ENCODE results near the gene SGO2. TPM values are rescaled to one million over a fixed set of nuclear protein-coding genes. Genes with fewer than 3 reads are reported as not detected.

The SGO2 gene
- total RNA-seq, 1 donor from 2014 or later: 1.7 TPM

- Histone ChIP-seq H3K9me3 (no peaks in the 10 kb centered on the region), H3K4me1 (no peaks in the 10 kb centered on the region), H3K4me3 (no peak overlapping the region), H3K27me3 (no peaks in the 10 kb centered on the region), H3K27ac (no peak overlapping the region), H3K36me3 (no peaks in the 10 kb centered on the region)
- no peak for DNase-seq (ENCODE audit: extremely low spot score in 2 of 2)
- intact Hi-C loops (cut with DNase I): no loop called here
- TF ChIP-seq CTCF (IDR thresholded peaks at IDR 0.05) (no peak), POLR2AphosphoS5 (IDR thresholded peaks at IDR 0.05; ENCODE audit: insufficient read depth in 1 of 2, low read depth in 1 of 2) (no peak), POLR2A (IDR thresholded peaks at IDR 0.05) (no peak)
Measured at GRCh38 chr2:200618590-200619021, 92.6 kb downstream of the SGO2 start.

- Histone ChIP-seq H3K4me1 (no peaks in the 10 kb centered on the region), H3K27me3 (no peaks in the 10 kb centered on the region), H3K4me3 (no peak overlapping the region), H3K27ac (no peak overlapping the region), H3K36me3 (no peaks in the 10 kb centered on the region), H3K9me3 (no peaks in the 10 kb centered on the region)
- no peak for DNase-seq (ENCODE audit: extremely low spot score in 2 of 2)
- TF ChIP-seq CTCF (IDR thresholded peaks at IDR 0.05) (no peak), POLR2A (IDR thresholded peaks at IDR 0.05) (no peak), POLR2AphosphoS5 (IDR thresholded peaks at IDR 0.05; ENCODE audit: insufficient read depth in 1 of 2, low read depth in 1 of 2) (no peak)
- intact Hi-C loops (cut with DNase I): no loop called here
Measured at GRCh38 chr2:200619279-200619678, 93.3 kb downstream of the SGO2 start.

GRCh38 chr2:200620606-200621390 lies 94.8 kb downstream of the SGO2 start:
- Histone ChIP-seq H3K4me3 (no peak overlapping the region), H3K9me3 (no peaks in the 10 kb centered on the region), H3K27me3 (no peaks in the 10 kb centered on the region), H3K4me1 (no peaks in the 10 kb centered on the region), H3K36me3 (no peaks in the 10 kb centered on the region), H3K27ac (no peak overlapping the region)
- DNase-seq (ENCODE audit: extremely low spot score in 2 of 2): no peak
- intact Hi-C loops (cut with DNase I): no loop called here
- TF ChIP-seq CTCF (IDR thresholded peaks at IDR 0.05) (no peak), POLR2AphosphoS5 (IDR thresholded peaks at IDR 0.05; ENCODE audit: insufficient read depth in 1 of 2, low read depth in 1 of 2) (no peak), POLR2A (IDR thresholded peaks at IDR 0.05) (no peak)

- Histone ChIP-seq H3K27me3 (no peaks in the 10 kb centered on the region), H3K36me3 (no peaks in the 10 kb centered on the region), H3K4me1 (no peaks in the 10 kb centered on the region), H3K9me3 (no peaks in the 10 kb centered on the region), H3K27ac (no peak overlapping the region), H3K4me3 (no peak overlapping the region)
- TF ChIP-seq CTCF (IDR thresholded peaks at IDR 0.05): no peak
- no peak for TF ChIP-seq POLR2A (IDR thresholded peaks at IDR 0.05)
- TF ChIP-seq POLR2AphosphoS5 (IDR thresholded peaks at IDR 0.05; ENCODE audit: insufficient read depth in 1 of 2, low read depth in 1 of 2): no peak
- intact Hi-C loops (cut with DNase I): no loop called here
- DNase-seq (ENCODE audit: extremely low spot score in 2 of 2): no peak
Measured at GRCh38 chr2:200622106-200622505, 96.1 kb downstream of the SGO2 start.

GRCh38 chr2:200624026-200624425 lies 98.0 kb downstream of the SGO2 start:
- no peaks in the 10 kb centered on the region for H3K36me3 ChIP-seq
- TF ChIP-seq POLR2A (IDR thresholded peaks at IDR 0.05): no peak
- no peak for TF ChIP-seq POLR2AphosphoS5 (IDR thresholded peaks at IDR 0.05; ENCODE audit: insufficient read depth in 1 of 2, low read depth in 1 of 2)
- no peak for TF ChIP-seq CTCF (IDR thresholded peaks at IDR 0.05)
- no peak for DNase-seq (ENCODE audit: extremely low spot score in 2 of 2)
- no peaks in the 10 kb centered on the region for H3K4me1 ChIP-seq
- no peaks in the 10 kb centered on the region for H3K9me3 ChIP-seq
- no peak overlapping the region for H3K27ac ChIP-seq
- intact Hi-C loops (cut with DNase I): no loop called here
- no peaks in the 10 kb centered on the region for H3K27me3 ChIP-seq
- no peak overlapping the region for H3K4me3 ChIP-seq
